MM.1S (cell line): ENCODE data around the gene GPR3.

Source experiments
- DNase-seq: peaks from one replicate; pipeline ENCODE4 v3.0.0-alpha.2; 2015
- H2AFZ ChIP-seq: fragments of 300-600 bp; sonication (generic); 2 replicates; pipeline ENCODE4 v1.6.0; 2016; ENCODE audit warnings: antibody characterized with exemption, low read length
- H3F3A ChIP-seq: fragments of 300-600 bp; sonication (generic); 2 replicates; pipeline ENCODE4 v1.6.1; 2016; ENCODE audit warnings: mild to moderate bottlenecking, antibody characterized with exemption, low read length, moderate library complexity, mixed read lengths; ENCODE audit not compliant: insufficient read depth
- H3K27ac ChIP-seq: fragments of 300-600 bp; sonication (generic); 2 replicates; pipeline ENCODE4 v1.5.1; 2016; ENCODE audit warnings: mild to moderate bottlenecking, low read length
- H3K27me3 ChIP-seq: fragments of 300-600 bp; sonication (generic); replicated peaks from 2 replicates; pipeline ENCODE4 v1.6.0; 2016; ENCODE audit warnings: low read length; ENCODE audit not compliant: insufficient read depth
- H3K36me3 ChIP-seq: fragments of 300-600 bp; sonication (generic); replicated peaks from 2 replicates; pipeline ENCODE4 v1.6.1; 2016; ENCODE audit warnings: mild to moderate bottlenecking, low read length, mixed read lengths; ENCODE audit not compliant: insufficient read depth
- H3K4me1 ChIP-seq: fragments of 300-600 bp; sonication (generic); 2 replicates; pipeline ENCODE4 v1.6.1; 2016; ENCODE audit warnings: low read length, mixed read lengths
- H3K4me2 ChIP-seq: fragments of 300-600 bp; sonication (generic); 2 replicates; pipeline ENCODE4 v1.6.0; 2016; ENCODE audit warnings: low read depth, low read length
- H3K4me3 ChIP-seq: fragments of 300-600 bp; sonication (generic); 2 replicates; pipeline ENCODE4 v1.5.1; 2016; ENCODE audit warnings: low read length, mixed read lengths
- H3K79me2 ChIP-seq: fragments of 300-600 bp; sonication (generic); 2 replicates; pipeline ENCODE4 v1.6.1; 2016; ENCODE audit warnings: mixed run types, low read length, mixed read lengths
- H3K9ac ChIP-seq: fragments of 300-600 bp; sonication (generic); 2 replicates; pipeline ENCODE4 v1.6.1; 2016; ENCODE audit warnings: low read length, mixed read lengths
- H3K9me2 ChIP-seq: fragments of 300-600 bp; sonication (generic); replicated peaks from 2 replicates; pipeline ENCODE4 v1.6.1; 2016; ENCODE audit warnings: mild to moderate bottlenecking, low read length, mixed read lengths; ENCODE audit not compliant: insufficient read depth
- H3K9me3 ChIP-seq: fragments of 300-600 bp; sonication (generic); replicated peaks from 2 replicates; pipeline ENCODE4 v1.6.1; 2016; ENCODE audit warnings: mild to moderate bottlenecking, low read length, mixed read lengths; ENCODE audit not compliant: insufficient read depth
- H4K20me1 ChIP-seq: fragments of 300-600 bp; sonication (generic); 2 replicates; pipeline ENCODE4 v1.6.1; 2016; ENCODE audit warnings: mild to moderate bottlenecking, low read length, moderate library complexity, mixed read lengths; ENCODE audit not compliant: insufficient read depth
- EZH2 ChIP-seq: fragments of 300-600 bp; sonication (generic); optimal IDR thresholded peaks from 2 replicates; pipeline ENCODE3; 2017; ENCODE audit warnings: low read depth, mild to moderate bottlenecking, antibody characterized with exemption, low read length, mixed read lengths
- EZH2phosphoT487 ChIP-seq: fragments of 300-600 bp; sonication (generic); IDR thresholded peaks from 2 replicates; pipeline ENCODE4 v1.6.1; 2018; ENCODE audit warnings: antibody characterized with exemption, low read length
- TF ChIP-seq, protein P1 (sequence below): fragments of 300-600 bp; sonication (generic); IDR thresholded peaks from 2 replicates; pipeline ENCODE4 v1.5.1; 2016; ENCODE audit warnings: antibody characterized with exemption, low read length, mixed read lengths

GPR3 gene

GRCh38 chr1:27412502-27412901 lies 20.1 kb downstream of the GPR3 start:
- Histone ChIP-seq H3K9me3 (no peaks in the 10 kb centered on the region), H4K20me1 (no peaks in the 10 kb centered on the region), H3K79me2 (peaks cover 12% of the 10 kb centered on the region), H3F3A (no peaks in the 10 kb centered on the region), H3K9me2 (no peaks in the 10 kb centered on the region), H3K4me2 (no peak overlapping the region), H3K27ac (no peak overlapping the region), H3K27me3 (no peaks in the 10 kb centered on the region), H3K36me3 (no peaks in the 10 kb centered on the region; the same call in 1 of the 2 replicates), H2AFZ (no peak overlapping the region), H3K4me1 (peaks cover 4% of the 10 kb centered on the region; the same call in 1 of the 2 replicates), H3K4me3 (no peak overlapping the region), H3K9ac (no peak overlapping the region)
- DNase-seq: no peak
- no peak for TF ChIP-seq EZH2
- TF ChIP-seq, protein P1, sequence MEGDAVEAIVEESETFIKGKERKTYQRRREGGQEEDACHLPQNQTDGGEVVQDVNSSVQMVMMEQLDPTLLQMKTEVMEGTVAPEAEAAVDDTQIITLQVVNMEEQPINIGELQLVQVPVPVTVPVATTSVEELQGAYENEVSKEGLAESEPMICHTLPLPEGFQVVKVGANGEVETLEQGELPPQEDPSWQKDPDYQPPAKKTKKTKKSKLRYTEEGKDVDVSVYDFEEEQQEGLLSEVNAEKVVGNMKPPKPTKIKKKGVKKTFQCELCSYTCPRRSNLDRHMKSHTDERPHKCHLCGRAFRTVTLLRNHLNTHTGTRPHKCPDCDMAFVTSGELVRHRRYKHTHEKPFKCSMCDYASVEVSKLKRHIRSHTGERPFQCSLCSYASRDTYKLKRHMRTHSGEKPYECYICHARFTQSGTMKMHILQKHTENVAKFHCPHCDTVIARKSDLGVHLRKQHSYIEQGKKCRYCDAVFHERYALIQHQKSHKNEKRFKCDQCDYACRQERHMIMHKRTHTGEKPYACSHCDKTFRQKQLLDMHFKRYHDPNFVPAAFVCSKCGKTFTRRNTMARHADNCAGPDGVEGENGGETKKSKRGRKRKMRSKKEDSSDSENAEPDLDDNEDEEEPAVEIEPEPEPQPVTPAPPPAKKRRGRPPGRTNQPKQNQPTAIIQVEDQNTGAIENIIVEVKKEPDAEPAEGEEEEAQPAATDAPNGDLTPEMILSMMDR: no peak
- no peak for TF ChIP-seq EZH2phosphoT487

DNA sequence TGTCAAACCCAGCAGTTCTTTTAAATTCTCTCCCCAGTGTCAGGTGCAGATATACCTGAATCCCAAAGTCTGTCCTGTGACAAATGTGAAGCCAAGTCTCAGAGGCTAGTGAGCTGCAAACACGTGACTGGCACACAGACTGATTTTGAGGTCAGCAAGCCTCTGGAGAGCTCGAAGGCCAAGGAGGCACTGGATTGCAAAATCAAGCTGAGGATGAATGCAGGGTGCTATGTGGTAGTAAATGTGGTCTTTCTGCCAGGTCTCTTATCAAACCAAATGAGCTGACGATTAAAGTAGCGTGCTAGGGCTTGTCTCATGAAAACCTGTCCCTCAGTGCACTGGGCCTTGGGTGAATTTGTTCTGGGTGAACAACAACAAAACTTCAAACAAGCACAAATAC lies 20.6 kb downstream of the GPR3 start:
- H3K4me3 ChIP-seq: no peak overlapping the region
- peaks cover 7% of the 10 kb centered on the region for H3K4me1 ChIP-seq
- no peak overlapping the region for H2AFZ ChIP-seq

DNA sequence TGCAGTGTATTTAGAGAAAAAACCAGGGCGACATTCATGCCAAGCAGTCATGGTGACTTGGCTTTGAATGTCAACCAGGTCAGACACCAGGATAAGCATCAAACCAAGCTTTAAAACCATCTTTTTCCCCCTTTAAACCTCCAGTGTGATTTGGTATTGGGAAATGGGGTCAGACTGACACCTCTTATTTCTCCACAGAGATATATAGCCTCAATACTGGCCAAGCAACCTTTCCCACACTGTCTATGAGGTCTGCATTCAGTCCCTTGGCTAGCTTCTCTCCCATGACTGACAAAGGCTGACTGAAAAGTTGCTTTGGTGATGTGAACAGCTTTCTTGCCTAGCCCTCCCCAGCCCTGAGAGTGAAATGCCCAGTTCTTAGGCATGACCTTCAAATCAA lies 21.7 kb downstream of the GPR3 start:
- H3K36me3 ChIP-seq: no peaks in the 10 kb centered on the region; the same call in 1 of the 2 replicates
- TF ChIP-seq EZH2phosphoT487: no peak
- TF ChIP-seq, protein P1: no peak
- no peak for TF ChIP-seq EZH2

More for the DNA sequence above, 20.6 kb downstream of the GPR3 start:
- Histone ChIP-seq H3K9me2 (no peaks in the 10 kb centered on the region), H3K27me3 (no peaks in the 10 kb centered on the region), H3K27ac (no peak overlapping the region), H3K9me3 (no peaks in the 10 kb centered on the region), H4K20me1 (no peaks in the 10 kb centered on the region), H3K4me2 (no peak overlapping the region), H3K79me2 (peaks cover 16% of the 10 kb centered on the region), H3K9ac (no peak overlapping the region), H3K36me3 (no peaks in the 10 kb centered on the region; the same call in 1 of the 2 replicates), H3F3A (no peaks in the 10 kb centered on the region)
- TF ChIP-seq, protein P1: no peak
- no peak for TF ChIP-seq EZH2phosphoT487
- TF ChIP-seq EZH2: no peak
- no peak for DNase-seq

More for the DNA sequence above, 21.7 kb downstream of the GPR3 start:
- Histone ChIP-seq H2AFZ (no peak overlapping the region), H3K4me3 (no peak overlapping the region), H3K27ac (no peak overlapping the region), H4K20me1 (no peaks in the 10 kb centered on the region), H3F3A (0 out of 2 replicates have a peak, but pooled peaks cover 6% of the 10 kb centered on the region), H3K9me2 (no peaks in the 10 kb centered on the region), H3K9ac (no peak overlapping the region), H3K79me2 (peaks cover 20% of the 10 kb centered on the region), H3K4me2 (no peak overlapping the region), H3K4me1 (peaks cover 16% of the 10 kb centered on the region), H3K27me3 (no peaks in the 10 kb centered on the region), H3K9me3 (no peaks in the 10 kb centered on the region)
- DNase-seq: no peak
